Activated CD4-positive, alpha-beta T cell treated with anti-CD3 and anti-CD28 coated beads for 48 hours (primary cell): ENCODE results near the gene CHGA.

ENCODE experiments used
- DNase-seq: peaks from one replicate; pipeline ENCODE4 v3.0.0-alpha.2; 2020

Gene CHGA

GRCh38 chr14:92931681-92932447 is 8.9 kb downstream of the CHGA start:
- DNase-seq: no peak

- DNase-seq: no peak
These were observed 9.8 kb downstream of the CHGA start for GRCh38 chr14:92932448-92933395.

- DNase-seq: no peak
These were observed 10.5 kb downstream of the CHGA start for GRCh38 chr14:92933481-92933880.

GRCh38 chr14:92934196-92935085 is 11.5 kb downstream of the CHGA start:
- DNase-seq: no peak

GRCh38 chr14:92935446-92935845 is 12.5 kb downstream of the CHGA start:
- DNase-seq: no peak

GRCh38 chr14:92936085-92936484 is 13.1 kb downstream of the CHGA start:
- no peak for DNase-seq

GRCh38 chr14:92937051-92937937 is 14.3 kb downstream of the CHGA start:
- peak; percentile 13 for DNase-seq

- no peak for DNase-seq
These were observed 15.4 kb downstream of the CHGA start for GRCh38 chr14:92938235-92938875.

- DNase-seq: no peak
These were observed 16.1 kb downstream of the CHGA start for GRCh38 chr14:92938890-92939671.

GRCh38 chr14:92939699-92940098 is 16.7 kb downstream of the CHGA start:
- no peak for DNase-seq

GRCh38 chr14:92940543-92940942 is 17.6 kb downstream of the CHGA start:
- DNase-seq: no peak

- no peak for DNase-seq
These were observed 18.6 kb downstream of the CHGA start for GRCh38 chr14:92941531-92941930.

GRCh38 chr14:92942136-92942535 is 19.2 kb downstream of the CHGA start:
- no peak for DNase-seq

GRCh38 chr14:92942576-92942975 is 19.6 kb downstream of the CHGA start:
- no peak for DNase-seq

- DNase-seq: no peak
These were observed 20.2 kb downstream of the CHGA start for GRCh38 chr14:92942976-92943710.

GRCh38 chr14:92943855-92944570 is 21.1 kb downstream of the CHGA start:
- no peak for DNase-seq

GRCh38 chr14:92944976-92945375 is 22.0 kb downstream of the CHGA start:
- no peak for DNase-seq

GRCh38 chr14:92945544-92945943 is 22.6 kb downstream of the CHGA start:
- DNase-seq: no peak
